ENCODE results near the gene EBF3. TPM values are rescaled to one million over a fixed set of nuclear protein-coding genes. Genes with fewer than 3 reads are reported as not detected.

EBF3 gene
- total and polyA plus RNA-seq, 2 donors: 5.1 to 29.4 TPM

GRCh38 chr10:129938460-129938859, 25.6 kb downstream of the EBF3 start:
- 81% methylated on average over 8 of the region's 8 CpGs for WGBS

GRCh38 chr10:129937351-129937751, 26.7 kb downstream of the EBF3 start:
- Histone ChIP-seq H3K4me1 (ENCODE audit: insufficient read depth) (no peaks in the 10 kb centered on the region), H3K36me3 (ENCODE audit: insufficient read depth) (no peaks in the 10 kb centered on the region), H3K27ac (ENCODE audit: low read depth) (no peak overlapping the region), H3K4me3 (ENCODE audit: low read depth, low read length) (no peak overlapping the region)
- DNase-seq (ENCODE audit: extremely low spot score): no peak
- WGBS: 96% methylated on average over 10 of the region's 10 CpGs

More at GRCh38 chr10:129938460-129938859, 25.6 kb downstream of the EBF3 start:
- H3K27ac ChIP-seq (ENCODE audit: low read depth): no peak overlapping the region
- H3K4me1 ChIP-seq (ENCODE audit: insufficient read depth): no peaks in the 10 kb centered on the region
- DNase-seq (ENCODE audit: extremely low spot score): no peak
- no peaks in the 10 kb centered on the region for H3K36me3 ChIP-seq (ENCODE audit: insufficient read depth)
- H3K4me3 ChIP-seq (ENCODE audit: low read depth, low read length): no peak overlapping the region

- WGBS: 96% methylated on average over 16 of the region's 16 CpGs
Observed at GRCh38 chr10:129936923-129937300, 27.2 kb downstream of the EBF3 start.

GRCh38 chr10:129936266-129936922, 27.7 kb downstream of the EBF3 start:
- no peak overlapping the region for H3K27ac ChIP-seq (ENCODE audit: low read depth)
- 83% methylated on average over 5 of the region's 5 CpGs for WGBS
- no peak for DNase-seq (ENCODE audit: extremely low spot score)
- no peaks in the 10 kb centered on the region for H3K36me3 ChIP-seq (ENCODE audit: insufficient read depth)
- no peak overlapping the region for H3K4me3 ChIP-seq (ENCODE audit: low read depth, low read length)
- H3K4me1 ChIP-seq (ENCODE audit: insufficient read depth): no peaks in the 10 kb centered on the region

More at GRCh38 chr10:129936923-129937300, 27.2 kb downstream of the EBF3 start:
- Histone ChIP-seq H3K4me1 (ENCODE audit: insufficient read depth) (no peaks in the 10 kb centered on the region), H3K27ac (ENCODE audit: low read depth) (no peak overlapping the region), H3K4me3 (ENCODE audit: low read depth, low read length) (no peak overlapping the region), H3K36me3 (ENCODE audit: insufficient read depth) (no peaks in the 10 kb centered on the region)
- DNase-seq (ENCODE audit: extremely low spot score): no peak

GRCh38 chr10:129935867-129936152, 28.3 kb downstream of the EBF3 start:
- 89% methylated on average over 7 of the region's 7 CpGs for WGBS
- no peak overlapping the region for H3K27ac ChIP-seq (ENCODE audit: low read depth)
- H3K4me3 ChIP-seq (ENCODE audit: low read depth, low read length): no peak overlapping the region
- no peak for DNase-seq (ENCODE audit: extremely low spot score)
- H3K36me3 ChIP-seq (ENCODE audit: insufficient read depth): no peaks in the 10 kb centered on the region
- no peaks in the 10 kb centered on the region for H3K4me1 ChIP-seq (ENCODE audit: insufficient read depth)

GRCh38 chr10:129935102-129935866, 28.8 kb downstream of the EBF3 start:
- 94% methylated on average over 16 of the region's 16 CpGs for WGBS
- Histone ChIP-seq H3K4me1 (ENCODE audit: insufficient read depth) (no peaks in the 10 kb centered on the region), H3K27ac (ENCODE audit: low read depth) (no peak overlapping the region), H3K36me3 (ENCODE audit: insufficient read depth) (no peaks in the 10 kb centered on the region), H3K4me3 (ENCODE audit: low read depth, low read length) (no peak overlapping the region)
- no peak for DNase-seq (ENCODE audit: extremely low spot score)

- H3K4me3 ChIP-seq (ENCODE audit: low read depth, low read length): no peak overlapping the region
- H3K36me3 ChIP-seq (ENCODE audit: insufficient read depth): no peaks in the 10 kb centered on the region
- no peak for DNase-seq (ENCODE audit: extremely low spot score)
- H3K27ac ChIP-seq (ENCODE audit: low read depth): no peak overlapping the region
- WGBS: 94% methylated on average over 12 of the region's 12 CpGs
- no peaks in the 10 kb centered on the region for H3K4me1 ChIP-seq (ENCODE audit: insufficient read depth)
Observed at GRCh38 chr10:129934196-129934925, 29.7 kb downstream of the EBF3 start.

- Histone ChIP-seq H3K36me3 (ENCODE audit: insufficient read depth) (no peaks in the 10 kb centered on the region), H3K4me3 (ENCODE audit: low read depth, low read length) (no peak overlapping the region), H3K27ac (ENCODE audit: low read depth) (no peak overlapping the region), H3K4me1 (ENCODE audit: insufficient read depth) (no peaks in the 10 kb centered on the region)
- DNase-seq (ENCODE audit: extremely low spot score): no peak
- 86% methylated on average over 14 of the region's 14 CpGs for WGBS
Observed at GRCh38 chr10:129933456-129934092, 30.5 kb downstream of the EBF3 start.

GRCh38 chr10:129932751-129933433, 31.2 kb downstream of the EBF3 start:
- Histone ChIP-seq H3K27ac (ENCODE audit: low read depth) (no peak overlapping the region), H3K4me1 (ENCODE audit: insufficient read depth) (no peaks in the 10 kb centered on the region), H3K36me3 (ENCODE audit: insufficient read depth) (no peaks in the 10 kb centered on the region), H3K4me3 (ENCODE audit: low read depth, low read length) (no peak overlapping the region)
- no peak for DNase-seq (ENCODE audit: extremely low spot score)
- 85% methylated on average over 24 of the region's 24 CpGs for WGBS

GRCh38 chr10:129932182-129932581, 31.9 kb downstream of the EBF3 start:
- no peaks in the 10 kb centered on the region for H3K4me1 ChIP-seq (ENCODE audit: insufficient read depth)
- H3K36me3 ChIP-seq (ENCODE audit: insufficient read depth): no peaks in the 10 kb centered on the region
- WGBS: 93% methylated on average over 6 of the region's 6 CpGs
- H3K27ac ChIP-seq (ENCODE audit: low read depth): no peak overlapping the region
- DNase-seq (ENCODE audit: extremely low spot score): no peak
- no peak overlapping the region for H3K4me3 ChIP-seq (ENCODE audit: low read depth, low read length)

GRCh38 chr10:129929343-129930292, 34.5 kb downstream of the EBF3 start:
- Histone ChIP-seq H3K27ac (ENCODE audit: low read depth) (no peak overlapping the region), H3K4me3 (ENCODE audit: low read depth, low read length) (no peak overlapping the region), H3K4me1 (ENCODE audit: insufficient read depth) (no peaks in the 10 kb centered on the region), H3K36me3 (ENCODE audit: insufficient read depth) (no peaks in the 10 kb centered on the region)
- 80% methylated on average over 12 of the region's 12 CpGs for WGBS
- DNase-seq (ENCODE audit: extremely low spot score): no peak

GRCh38 chr10:129927351-129928120, 36.5 kb downstream of the EBF3 start:
- Histone ChIP-seq H3K4me1 (ENCODE audit: insufficient read depth) (no peaks in the 10 kb centered on the region), H3K4me3 (ENCODE audit: low read depth, low read length) (no peak overlapping the region), H3K27ac (ENCODE audit: low read depth) (no peak overlapping the region), H3K36me3 (ENCODE audit: insufficient read depth) (no peaks in the 10 kb centered on the region)
- no peak for DNase-seq (ENCODE audit: extremely low spot score)
- WGBS: 74% methylated on average over 16 of the region's 16 CpGs
